Measurements from ENCODE around the gene EHD4.

EHD4 gene

GRCh38 chr15:41995476-41995855, 23.1 kb upstream of the EHD4 start:
- in situ Hi-C loops (cut with MboI; ENCODE audit: low sequenced_read_pairs): loop anchor here (10.0 kb wide), 1 partner anchor 149 kb away; no protein-coding TSS in a partner anchor

GRCh38 chr15:41994772-41995475, 22.6 kb upstream of the EHD4 start:
- in situ Hi-C loops (cut with MboI; ENCODE audit: low sequenced_read_pairs): loop anchor here (10.0 kb wide), 1 partner anchor 150 kb away; no protein-coding TSS in a partner anchor

GRCh38 chr15:41994171-41994650, 21.9 kb upstream of the EHD4 start:
- in situ Hi-C loops (cut with MboI; ENCODE audit: low sequenced_read_pairs): loop anchor here (10.0 kb wide), 1 partner anchor 151 kb away; no protein-coding TSS in a partner anchor

GRCh38 chr15:41993472-41994170, 21.3 kb upstream of the EHD4 start:
- in situ Hi-C loops (cut with MboI; ENCODE audit: low sequenced_read_pairs): loop anchor here (10.0 kb wide), 1 partner anchor 151 kb away; no protein-coding TSS in a partner anchor

- in situ Hi-C loops (cut with MboI; ENCODE audit: low sequenced_read_pairs): loop anchor here (10.0 kb wide), 1 partner anchor 152 kb away; no protein-coding TSS in a partner anchor
Measured at GRCh38 chr15:41992803-41993190, 20.4 kb upstream of the EHD4 start.

GRCh38 chr15:41992151-41992802, 19.9 kb upstream of the EHD4 start:
- in situ Hi-C loops (cut with MboI; ENCODE audit: low sequenced_read_pairs): loop anchor here (10.0 kb wide), 1 partner anchor 153 kb away; no protein-coding TSS in a partner anchor

- in situ Hi-C loops (cut with MboI; ENCODE audit: low sequenced_read_pairs): loop anchor here (10.0 kb wide), 1 partner anchor 154 kb away; no protein-coding TSS in a partner anchor
Measured at GRCh38 chr15:41990691-41991090, 18.3 kb upstream of the EHD4 start.

GRCh38 chr15:41990243-41990605, 17.9 kb upstream of the EHD4 start:
- in situ Hi-C loops (cut with MboI; ENCODE audit: low sequenced_read_pairs): loop anchor here (10.0 kb wide), 1 partner anchor 155 kb away; no protein-coding TSS in a partner anchor

GRCh38 chr15:41989573-41990242, 17.4 kb upstream of the EHD4 start:
- in situ Hi-C loops (cut with MboI; ENCODE audit: low sequenced_read_pairs): loop anchor here (10.0 kb wide), 1 partner anchor 155 kb away; no protein-coding TSS in a partner anchor

- in situ Hi-C loops (cut with MboI; ENCODE audit: low sequenced_read_pairs): no loop called here
Measured at GRCh38 chr15:41988896-41989572, 16.7 kb upstream of the EHD4 start.

GRCh38 chr15:41987925-41988275, 15.5 kb upstream of the EHD4 start:
- in situ Hi-C loops (cut with MboI; ENCODE audit: low sequenced_read_pairs): no loop called here

GRCh38 chr15:41987246-41987924, 15.0 kb upstream of the EHD4 start:
- in situ Hi-C loops (cut with MboI; ENCODE audit: low sequenced_read_pairs): no loop called here

GRCh38 chr15:41985236-41986160, 13.1 kb upstream of the EHD4 start:
- in situ Hi-C loops (cut with MboI; ENCODE audit: low sequenced_read_pairs): no loop called here

GRCh38 chr15:41984622-41985021, 12.3 kb upstream of the EHD4 start:
- in situ Hi-C loops (cut with MboI; ENCODE audit: low sequenced_read_pairs): no loop called here

GRCh38 chr15:41983621-41984571, 11.5 kb upstream of the EHD4 start:
- in situ Hi-C loops (cut with MboI; ENCODE audit: low sequenced_read_pairs): no loop called here

GRCh38 chr15:41983221-41983620, 10.9 kb upstream of the EHD4 start:
- in situ Hi-C loops (cut with MboI; ENCODE audit: low sequenced_read_pairs): no loop called here

- in situ Hi-C loops (cut with MboI; ENCODE audit: low sequenced_read_pairs): no loop called here
Measured at GRCh38 chr15:41982133-41982930, 10.0 kb upstream of the EHD4 start.

Measured in HL-60/S4 treated with retinoic acid at 250 ng/mL for 4 days and 3 days (cell line).